HEK293T (cell line): ENCODE results near the gene PICALM.

Experiments used
- FOXM1 ChIP-seq: fragments of 450-650 bp; IDR thresholded peaks from 2 replicates; pipeline ENCODE4 v1.6.1; 2017; ENCODE audit warnings: mild to moderate bottlenecking, borderline replicate concordance
- HDGF ChIP-seq: fragments of 450-650 bp; IDR thresholded peaks from 2 replicates; pipeline ENCODE4 v1.6.1; 2017; ENCODE audit warnings: antibody characterized with exemption, borderline replicate concordance

GRCh38 chr11:86079421-86079820 is 10.5 kb upstream of the PICALM start:
- no peak for TF ChIP-seq FOXM1
- no peak for TF ChIP-seq HDGF
